Measurements from ENCODE around the gene CPSF3.

DNA sequence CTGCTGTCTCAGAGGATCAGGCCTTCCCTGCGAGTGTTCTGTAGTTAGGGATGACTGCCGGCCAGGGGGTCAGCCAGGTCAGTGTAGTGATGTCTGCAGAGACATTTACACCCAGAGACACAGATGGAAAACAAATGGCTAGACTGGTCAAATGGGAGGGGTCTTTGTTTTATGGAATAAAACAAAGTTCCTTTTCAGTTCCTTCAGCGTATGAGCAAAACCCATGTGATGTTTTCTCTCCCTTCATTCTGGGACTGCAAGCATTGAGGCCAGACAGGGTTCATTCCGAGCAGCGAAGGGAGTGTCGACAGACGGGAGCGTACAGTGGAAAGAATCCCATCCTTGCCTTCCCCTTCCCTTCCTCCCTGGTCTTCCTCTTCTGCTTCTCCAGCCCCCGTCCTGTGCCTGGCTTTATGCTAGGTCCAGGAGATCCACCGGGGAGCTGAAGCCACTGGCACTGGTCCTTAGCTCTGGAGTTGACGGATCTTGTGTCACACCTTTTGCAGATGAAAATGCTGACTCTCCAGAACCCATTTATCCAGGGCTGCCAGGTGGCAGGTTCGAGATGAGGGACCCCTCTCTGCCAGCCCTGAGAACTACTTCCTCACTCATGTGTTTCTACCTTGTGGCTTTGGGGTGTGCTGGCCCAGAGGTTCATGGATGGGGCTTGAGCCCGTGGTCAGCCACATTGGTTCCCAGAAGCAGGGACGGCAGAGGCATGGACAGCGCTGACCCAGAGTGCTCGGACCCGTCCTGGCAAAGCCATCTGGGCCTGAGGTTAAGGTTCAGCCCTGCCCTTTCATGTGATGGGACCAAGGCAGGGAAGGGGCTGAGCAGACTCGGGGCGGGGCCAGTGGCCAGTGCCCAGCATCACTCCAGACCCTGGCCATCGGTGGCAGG is 24.3 kb upstream of the CPSF3 start:
- TF ChIP-seq EZH2 (IDR thresholded peaks at IDR 0.05; ENCODE audit: borderline replicate concordance, insufficient read depth, low read depth, low read length, poor library complexity, severe bottlenecking): no peak
- TF ChIP-seq, protein P1, sequence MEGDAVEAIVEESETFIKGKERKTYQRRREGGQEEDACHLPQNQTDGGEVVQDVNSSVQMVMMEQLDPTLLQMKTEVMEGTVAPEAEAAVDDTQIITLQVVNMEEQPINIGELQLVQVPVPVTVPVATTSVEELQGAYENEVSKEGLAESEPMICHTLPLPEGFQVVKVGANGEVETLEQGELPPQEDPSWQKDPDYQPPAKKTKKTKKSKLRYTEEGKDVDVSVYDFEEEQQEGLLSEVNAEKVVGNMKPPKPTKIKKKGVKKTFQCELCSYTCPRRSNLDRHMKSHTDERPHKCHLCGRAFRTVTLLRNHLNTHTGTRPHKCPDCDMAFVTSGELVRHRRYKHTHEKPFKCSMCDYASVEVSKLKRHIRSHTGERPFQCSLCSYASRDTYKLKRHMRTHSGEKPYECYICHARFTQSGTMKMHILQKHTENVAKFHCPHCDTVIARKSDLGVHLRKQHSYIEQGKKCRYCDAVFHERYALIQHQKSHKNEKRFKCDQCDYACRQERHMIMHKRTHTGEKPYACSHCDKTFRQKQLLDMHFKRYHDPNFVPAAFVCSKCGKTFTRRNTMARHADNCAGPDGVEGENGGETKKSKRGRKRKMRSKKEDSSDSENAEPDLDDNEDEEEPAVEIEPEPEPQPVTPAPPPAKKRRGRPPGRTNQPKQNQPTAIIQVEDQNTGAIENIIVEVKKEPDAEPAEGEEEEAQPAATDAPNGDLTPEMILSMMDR (IDR thresholded peaks at IDR 0.05): no peak

Data from B cell (primary cell).